DMS79 treated with DMSO at 0.1 percent for 48 hours (cell line): ENCODE results near the gene DHX35.

Experiments used
- DNase-seq: peaks from one replicate; lab custom pipeline; 2025; lab: John Stamatoyannopoulos, UW

Gene DHX35

GRCh38 chr20:39021748-39022147, 59.6 kb downstream of the DHX35 start:
- no peak for DNase-seq

GRCh38 chr20:39025883-39026282, 63.7 kb downstream of the DHX35 start:
- no peak for DNase-seq

GRCh38 chr20:39029364-39029763, 67.2 kb downstream of the DHX35 start:
- peak; percentile 2 for DNase-seq

GRCh38 chr20:39032997-39033396, 70.9 kb downstream of the DHX35 start:
- DNase-seq, result no peak

GRCh38 chr20:39036011-39036410, 73.9 kb downstream of the DHX35 start:
- no peak for DNase-seq

GRCh38 chr20:39036851-39037250, 74.7 kb downstream of the DHX35 start:
- DNase-seq, result no peak

GRCh38 chr20:39038047-39038446, 75.9 kb downstream of the DHX35 start:
- no peak for DNase-seq

- DNase-seq, result no peak
Observed at GRCh38 chr20:39038495-39038894, 76.4 kb downstream of the DHX35 start.

- no peak for DNase-seq
Observed at GRCh38 chr20:39039261-39039660, 77.1 kb downstream of the DHX35 start.

GRCh38 chr20:39040116-39040515, 78.0 kb downstream of the DHX35 start:
- DNase-seq, result no peak

- DNase-seq, result no peak
Observed at GRCh38 chr20:39041067-39041466, 78.9 kb downstream of the DHX35 start.

GRCh38 chr20:39042279-39043150, 80.4 kb downstream of the DHX35 start:
- no peak for DNase-seq

GRCh38 chr20:39044501-39044900, 82.4 kb downstream of the DHX35 start:
- no peak for DNase-seq

- no peak for DNase-seq
Observed at GRCh38 chr20:39045676-39046075, 83.5 kb downstream of the DHX35 start.

GRCh38 chr20:39047417-39047985, 85.4 kb downstream of the DHX35 start:
- DNase-seq, result no peak

- DNase-seq, result peak; percentile 11
Observed at GRCh38 chr20:39048000-39048696, 86.0 kb downstream of the DHX35 start.

- DNase-seq, result no peak
Observed at GRCh38 chr20:39049148-39049547, 87.0 kb downstream of the DHX35 start.

GRCh38 chr20:39049684-39050554, 87.8 kb downstream of the DHX35 start:
- DNase-seq, result peak; percentile 23

GRCh38 chr20:39050555-39050902, 88.4 kb downstream of the DHX35 start:
- DNase-seq, result no peak

GRCh38 chr20:39052676-39053075, 90.5 kb downstream of the DHX35 start:
- no peak for DNase-seq

GRCh38 chr20:39057143-39057542, 95.0 kb downstream of the DHX35 start:
- DNase-seq, result no peak

GRCh38 chr20:39057911-39058310, 95.8 kb downstream of the DHX35 start:
- DNase-seq, result no peak
